Neural progenitor cell (in vitro differentiated cells): ENCODE results near the gene SRPX2. TPM values are rescaled to one million over a fixed set of nuclear protein-coding genes. Genes with fewer than 3 reads are reported as not detected.
A peak's percentile ranks its signal among the peaks of the same experiment; 100 is the strongest.

Source experiments
- DNase-seq: peaks from one replicate; pipeline ENCODE4 v3.0.0-alpha.2; 2016; ENCODE audit warnings: low spot score
- H2AFZ ChIP-seq: fragments of 200-600 bp; sonication (generic); replicated peaks from 2 replicates; pipeline ENCODE4 v1.6.1; 2016; ENCODE audit warnings: antibody characterized with exemption
- H3F3A ChIP-seq: fragments of 200-600 bp; sonication (generic); 2 replicates; pipeline ENCODE4 v1.6.1; 2016; ENCODE audit warnings: antibody characterized with exemption, low read depth
- H3K27ac ChIP-seq: fragments of 200-600 bp; sonication (generic); 2 replicates; pipeline ENCODE4 v1.5.1; 2016; ENCODE audit warnings: mild to moderate bottlenecking
- H3K27me3 ChIP-seq: fragments of 200-600 bp; sonication (generic); 2 replicates; pipeline ENCODE4 v1.6.1; 2016; ENCODE audit warnings: mild to moderate bottlenecking, moderate library complexity
- H3K36me3 ChIP-seq: fragments of 200-600 bp; sonication (generic); 2 replicates; pipeline ENCODE4 v1.5.1; 2016
- H3K4me1 ChIP-seq: fragments of 200-600 bp; sonication (generic); 2 replicates; pipeline ENCODE4 v1.6.1; 2016; ENCODE audit warnings: mixed run types
- H3K4me2 ChIP-seq: fragments of 200-600 bp; sonication (generic); 2 replicates; pipeline ENCODE4 v1.6.1; 2016
- H3K4me3 ChIP-seq: fragments of 200-600 bp; sonication (generic); 2 replicates; pipeline ENCODE4 v1.5.1; 2016
- H3K79me2 ChIP-seq: fragments of 200-600 bp; sonication (generic); 2 replicates; pipeline ENCODE4 v1.6.1; 2016; ENCODE audit warnings: low read depth
- H3K9ac ChIP-seq: fragments of 200-600 bp; sonication (generic); 2 replicates; pipeline ENCODE4 v1.6.1; 2016
- H3K9me3 ChIP-seq: fragments of 200-600 bp; sonication (generic); 2 replicates; pipeline ENCODE4 v1.5.1; 2016; ENCODE audit warnings: low read depth
- H4K20me1 ChIP-seq: fragments of 200-600 bp; sonication (generic); 2 replicates; pipeline ENCODE4 v1.6.1; 2016; ENCODE audit warnings: low read depth
- H3K27ac Mint-ChIP-seq: 3 replicates; pipeline ENCODE4 v1.8.0; 2021; ENCODE audit warnings: mixed read lengths
- H3K27me3 Mint-ChIP-seq: 2 replicates; pipeline ENCODE4 v1.8.0; 2022; ENCODE audit warnings: low read depth, mild to moderate bottlenecking, inconsistent platforms, moderate library complexity, mixed read lengths; ENCODE audit not compliant: insufficient read depth
- H3K36me3 Mint-ChIP-seq: 3 replicates; pipeline ENCODE4 v1.8.0; 2021; ENCODE audit warnings: mixed read lengths
- H3K4me1 Mint-ChIP-seq: 3 replicates; pipeline ENCODE4 v1.8.0; 2021; ENCODE audit warnings: mixed read lengths
- H3K4me3 Mint-ChIP-seq: 3 replicates; pipeline ENCODE4 v1.8.0; 2021; ENCODE audit warnings: mild to moderate bottlenecking, moderate library complexity, mixed read lengths
- H3K9me3 Mint-ChIP-seq: 3 replicates; pipeline ENCODE4 v1.8.0; 2020; ENCODE audit warnings: mixed read lengths
- CTCF ChIP-seq: fragments of 200-600 bp; sonication (generic); IDR thresholded peaks from 2 replicates; pipeline ENCODE4 v1.5.1; 2017; ENCODE audit warnings: antibody characterized with exemption, mild to moderate bottlenecking
- EZH2 ChIP-seq: fragments of 200-600 bp; sonication (generic); IDR thresholded peaks from 2 replicates; pipeline ENCODE4 v1.6.1; 2017; ENCODE audit warnings: antibody characterized with exemption, mild to moderate bottlenecking, moderate library complexity
- EZH2phosphoT487 ChIP-seq: fragments of 200-600 bp; sonication (generic); IDR thresholded peaks from 2 replicates; pipeline ENCODE4 v1.6.1; 2017; ENCODE audit warnings: antibody characterized with exemption
- total RNA-seq: library from RNA; depleted of rRNA; stranded (reverse); fragments of >200 nt; gene quantifications from 2 replicates; pipeline ENCODE4 v1.2.3, GENCODE V29; 2015; ENCODE audit warnings: low replicate concordance

SRPX2 gene
- total RNA-seq, 1 donor from 2014 or later: 0.11 TPM

- H3K36me3 ChIP-seq: no peaks in the 10 kb centered on the region
- no peaks in the 10 kb centered on the region for H3K4me1 ChIP-seq
- H3K27me3 Mint-ChIP-seq: no peaks in the 10 kb centered on the region
- H3K9me3 Mint-ChIP-seq: no peaks in the 10 kb centered on the region
- no peak overlapping the region for H3K27ac Mint-ChIP-seq
- no peaks in the 10 kb centered on the region for H3K9me3 ChIP-seq
- H3K79me2 ChIP-seq: no peaks in the 10 kb centered on the region
- H4K20me1 ChIP-seq: no peaks in the 10 kb centered on the region
- H3K4me2 ChIP-seq: no peak overlapping the region
- no peak overlapping the region for H2AFZ ChIP-seq
- TF ChIP-seq EZH2: no peak
- no peak for TF ChIP-seq CTCF
- no peak for TF ChIP-seq EZH2phosphoT487
- H3K9ac ChIP-seq: no peak overlapping the region
- no peak overlapping the region for H3K4me3 ChIP-seq
- H3K4me1 Mint-ChIP-seq: no peaks in the 10 kb centered on the region
- no peaks in the 10 kb centered on the region for H3F3A ChIP-seq
- H3K36me3 Mint-ChIP-seq: no peaks in the 10 kb centered on the region
- H3K27me3 ChIP-seq: no peaks in the 10 kb centered on the region
- DNase-seq: no peak
- H3K4me3 Mint-ChIP-seq: no peak overlapping the region
- H3K27ac ChIP-seq: no peak overlapping the region
These were observed 60.7 kb downstream of the SRPX2 start for GRCh38 chrX:100704581-100705203.

- Histone ChIP-seq H3F3A (no peaks in the 10 kb centered on the region), H4K20me1 (no peaks in the 10 kb centered on the region), H3K27ac (no peak overlapping the region), H3K79me2 (no peaks in the 10 kb centered on the region), H3K4me1 (no peaks in the 10 kb centered on the region), H2AFZ (no peak overlapping the region), H3K36me3 (peaks cover 3% of the 10 kb centered on the region), H3K4me2 (peak overlapping the region; percentile 5), H3K9ac (no peak overlapping the region), H3K27me3 (no peaks in the 10 kb centered on the region), H3K9me3 (no peaks in the 10 kb centered on the region), H3K4me3 (no peak overlapping the region)
- DNase-seq: peak; percentile 51
- no peaks in the 10 kb centered on the region for H3K27me3 Mint-ChIP-seq
- TF ChIP-seq EZH2phosphoT487: no peak
- no peak for TF ChIP-seq EZH2
- TF ChIP-seq CTCF: no peak
- no peaks in the 10 kb centered on the region for H3K36me3 Mint-ChIP-seq
- no peak overlapping the region for H3K4me3 Mint-ChIP-seq
- H3K27ac Mint-ChIP-seq: no peak overlapping the region
- H3K9me3 Mint-ChIP-seq: no peaks in the 10 kb centered on the region
- H3K4me1 Mint-ChIP-seq: no peaks in the 10 kb centered on the region
These were observed 66.8 kb downstream of the SRPX2 start for GRCh38 chrX:100710816-100711215.

- Histone ChIP-seq H3F3A (no peaks in the 10 kb centered on the region), H2AFZ (no peak overlapping the region), H3K4me3 (no peak overlapping the region), H3K9ac (no peak overlapping the region), H3K4me1 (no peaks in the 10 kb centered on the region), H3K27ac (no peak overlapping the region), H4K20me1 (no peaks in the 10 kb centered on the region), H3K4me2 (no peak overlapping the region), H3K79me2 (no peaks in the 10 kb centered on the region), H3K27me3 (no peaks in the 10 kb centered on the region), H3K36me3 (no peaks in the 10 kb centered on the region), H3K9me3 (peaks cover 6% of the 10 kb centered on the region)
- no peak for DNase-seq
- Mint-ChIP-seq H3K4me1 (peaks cover 8% of the 10 kb centered on the region), H3K27me3 (peaks cover 5% of the 10 kb centered on the region), H3K36me3 (no peaks in the 10 kb centered on the region), H3K4me3 (no peak overlapping the region), H3K9me3 (peaks cover 9% of the 10 kb centered on the region), H3K27ac (no peak overlapping the region)
- TF ChIP-seq CTCF (no peak), EZH2 (no peak), EZH2phosphoT487 (no peak)
These were observed 73.4 kb downstream of the SRPX2 start for GRCh38 chrX:100717363-100717762.
